Endothelial cell of hepatic sinusoid (primary cell): Measurements from ENCODE around the gene IL36A.

Experiments used
- in situ Hi-C: cut with HindIII; loops from 2 replicates; pipeline ENCODE4 v1.10.0; 2017; ENCODE audit warnings: low sequenced_read_pairs

The IL36A gene

GRCh38 chr2:113005030-113005509, at the start of gene IL36A:
IL36A (plus strand) TSS chr2:113005459; CDS start chr2:113005872, 413 bp downstream.
- in situ Hi-C loops, result no loop called here

GRCh38 chr2:112957511-112957910, 47.7 kb upstream of the IL36A start:
- in situ Hi-C loops, result no loop called here

GRCh38 chr2:112958428-112959108, 46.7 kb upstream of the IL36A start:
- in situ Hi-C loops, result no loop called here

GRCh38 chr2:112959109-112959812, 46.0 kb upstream of the IL36A start:
- in situ Hi-C loops, result no loop called here

GRCh38 chr2:112960230-112960825, 44.9 kb upstream of the IL36A start:
- in situ Hi-C loops, result no loop called here

- in situ Hi-C loops, result no loop called here
Measured at GRCh38 chr2:112962308-112963175, 42.7 kb upstream of the IL36A start.

GRCh38 chr2:112967023-112967422, 38.2 kb upstream of the IL36A start:
- in situ Hi-C loops, result no loop called here

- in situ Hi-C loops, result no loop called here
Measured at GRCh38 chr2:112972423-112973086, 32.7 kb upstream of the IL36A start.

GRCh38 chr2:112973156-112973555, 32.1 kb upstream of the IL36A start:
- in situ Hi-C loops, result no loop called here

- in situ Hi-C loops, result no loop called here
Measured at GRCh38 chr2:112977559-112978056, 27.7 kb upstream of the IL36A start, which contains the start of gene IL36G. IL36G (plus strand) TSS chr2:112978006; CDS start chr2:112978639, 633 bp downstream.

GRCh38 chr2:112979731-112980130, 25.5 kb upstream of the IL36A start:
- in situ Hi-C loops, result no loop called here

GRCh38 chr2:112980537-112980936, 24.7 kb upstream of the IL36A start:
- in situ Hi-C loops, result no loop called here

GRCh38 chr2:112985090-112985489, 20.2 kb upstream of the IL36A start:
- in situ Hi-C loops, result no loop called here

GRCh38 chr2:112989611-112990010, 15.6 kb upstream of the IL36A start:
- in situ Hi-C loops, result no loop called here

- in situ Hi-C loops, result no loop called here
Measured at GRCh38 chr2:112993831-112994230, 11.4 kb upstream of the IL36A start.

- in situ Hi-C loops, result no loop called here
Measured at GRCh38 chr2:112994648-112995047, 10.6 kb upstream of the IL36A start.

- in situ Hi-C loops, result no loop called here
Measured at GRCh38 chr2:112995346-112995920, 9.8 kb upstream of the IL36A start.

- in situ Hi-C loops, result no loop called here
Measured at GRCh38 chr2:112996635-112997034, 8.6 kb upstream of the IL36A start.

- in situ Hi-C loops, result no loop called here
Measured at GRCh38 chr2:112997151-112997550, 8.1 kb upstream of the IL36A start.

- in situ Hi-C loops, result no loop called here
Measured at GRCh38 chr2:113000436-113000835, 4.8 kb upstream of the IL36A start.
